GM18951 (cell line): ENCODE measurements around the gene PRPF18.

Source experiments
- POLR2A ChIP-seq: IDR thresholded peaks from 4 replicates; pipeline ENCODE4 v1.6.1; 2011; ENCODE audit warnings: mild to moderate bottlenecking; ENCODE audit not compliant: insufficient read length, insufficient read depth; ENCODE audit errors: extremely low read depth
- in situ Hi-C: fragments of 300-500 bp; cut with MboI; formaldehyde crosslinking; loops from one replicate; pipeline ENCODE4 v1.12.0; 2022; ENCODE audit warnings: low sequenced_read_pairs, mixed read lengths, inconsistent platforms; ENCODE audit not compliant: unreplicated experiment

PRPF18 gene

GRCh38 chr10:13614530-13615332, 28.0 kb downstream of the PRPF18 start:
- no peak for TF ChIP-seq POLR2A
- in situ Hi-C loops, result no loop called here

GRCh38 chr10:13615650-13616300, 29.0 kb downstream of the PRPF18 start:
- no peak for TF ChIP-seq POLR2A
- in situ Hi-C loops, result no loop called here

GRCh38 chr10:13617116-13617515, 30.4 kb downstream of the PRPF18 start:
- no peak for TF ChIP-seq POLR2A
- in situ Hi-C loops, result no loop called here

GRCh38 chr10:13621931-13622330, 35.2 kb downstream of the PRPF18 start:
- in situ Hi-C loops, result no loop called here
- no peak for TF ChIP-seq POLR2A

- no peak for TF ChIP-seq POLR2A
- in situ Hi-C loops, result no loop called here
Measured at GRCh38 chr10:13624630-13625029, 37.9 kb downstream of the PRPF18 start.

GRCh38 chr10:13627459-13628310, 40.9 kb downstream of the PRPF18 start:
- TF ChIP-seq POLR2A, result no peak

GRCh38 chr10:13628661-13629060, 41.9 kb downstream of the PRPF18 start:
- in situ Hi-C loops, result no loop called here
- TF ChIP-seq POLR2A, result no peak

More at GRCh38 chr10:13627459-13628310, 40.9 kb downstream of the PRPF18 start:
- in situ Hi-C loops, result no loop called here

GRCh38 chr10:13629116-13629515, 42.4 kb downstream of the PRPF18 start:
- TF ChIP-seq POLR2A, result no peak

GRCh38 chr10:13630231-13630630, 43.5 kb downstream of the PRPF18 start:
- no peak for TF ChIP-seq POLR2A
- in situ Hi-C loops, result no loop called here

More at GRCh38 chr10:13629116-13629515, 42.4 kb downstream of the PRPF18 start:
- in situ Hi-C loops, result no loop called here

- in situ Hi-C loops, result no loop called here
- no peak for TF ChIP-seq POLR2A
Measured at GRCh38 chr10:13631594-13631993, 44.8 kb downstream of the PRPF18 start.

- in situ Hi-C loops, result no loop called here
- TF ChIP-seq POLR2A, result no peak
Measured at GRCh38 chr10:13632440-13632839, 45.7 kb downstream of the PRPF18 start.

GRCh38 chr10:13632884-13633440, 46.2 kb downstream of the PRPF18 start:
- TF ChIP-seq POLR2A, result no peak
- in situ Hi-C loops, result no loop called here

- in situ Hi-C loops, result no loop called here
- TF ChIP-seq POLR2A, result no peak
Measured at GRCh38 chr10:13633689-13634088, 46.9 kb downstream of the PRPF18 start.

- in situ Hi-C loops, result no loop called here
- no peak for TF ChIP-seq POLR2A
Measured at GRCh38 chr10:13634207-13634606, 47.4 kb downstream of the PRPF18 start.
